Measurements from ENCODE around the gene KLF11.

The KLF11 gene

DNA sequence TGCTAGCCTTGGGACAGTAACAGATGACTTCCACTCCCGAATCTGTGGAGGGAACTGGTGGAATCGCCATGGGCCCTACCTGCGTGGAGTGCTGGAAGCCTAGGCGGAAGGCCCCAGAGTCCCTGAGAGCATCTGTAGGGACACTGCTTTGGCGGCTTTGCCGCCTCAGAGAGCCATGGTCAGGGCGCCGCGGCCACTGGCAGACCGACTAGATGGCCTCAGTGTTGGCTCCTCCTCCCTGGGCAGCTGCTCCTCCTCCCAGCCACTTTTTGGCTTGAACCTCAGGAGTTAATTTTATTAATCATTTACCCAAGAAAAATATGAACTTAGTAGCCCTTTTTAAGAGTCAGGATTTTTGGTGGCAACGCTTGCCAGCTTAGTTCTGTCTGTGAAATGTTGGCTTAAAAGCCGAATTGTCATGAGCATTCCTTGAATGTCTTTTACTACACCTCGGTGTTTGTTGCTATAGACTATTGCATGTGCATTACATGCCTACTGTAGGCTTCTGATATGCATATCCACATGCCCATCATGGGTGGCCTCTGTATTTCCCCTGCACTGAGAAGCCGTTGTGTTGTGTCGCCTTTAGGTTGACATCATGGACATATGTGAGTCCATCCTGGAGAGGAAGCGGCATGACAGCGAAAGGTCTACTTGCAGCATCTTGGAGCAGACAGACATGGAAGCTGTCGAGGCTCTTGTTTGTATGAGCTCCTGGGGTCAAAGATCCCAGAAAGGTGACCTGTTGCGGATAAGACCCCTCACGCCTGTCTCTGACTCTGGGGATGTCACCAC is 2.4 kb downstream of the KLF11 start:
- Histone ChIP-seq H3K9me3 (ENCODE audit: control insufficient read depth, insufficient read depth, low read length) (no peaks in the 10 kb centered on the region), H3K27ac (ENCODE audit: low read depth, low read length) (no peak overlapping the region), H3K4me3 (ENCODE audit: low read length) (no peak overlapping the region), H3K9me2 (replicated peaks; ENCODE audit: control insufficient read depth, low read length) (no peaks in the 10 kb centered on the region), H3K79me2 (ENCODE audit: control insufficient read depth, low read length) (no peaks in the 10 kb centered on the region), H3K4me1 (ENCODE audit: control insufficient read depth, low read length) (no peaks in the 10 kb centered on the region), H3F3A (ENCODE audit: control insufficient read depth, insufficient read depth) (no peaks in the 10 kb centered on the region), H3K27me3 (ENCODE audit: control insufficient read depth, low read length) (no peaks in the 10 kb centered on the region), H3K36me3 (ENCODE audit: control insufficient read depth, low read length) (no peaks in the 10 kb centered on the region), H4K20me1 (ENCODE audit: control insufficient read depth, insufficient read depth, low read depth, low read length) (no peaks in the 10 kb centered on the region), H3K4me2 (ENCODE audit: low read length) (no peak overlapping the region)
- TF ChIP-seq, protein P1, sequence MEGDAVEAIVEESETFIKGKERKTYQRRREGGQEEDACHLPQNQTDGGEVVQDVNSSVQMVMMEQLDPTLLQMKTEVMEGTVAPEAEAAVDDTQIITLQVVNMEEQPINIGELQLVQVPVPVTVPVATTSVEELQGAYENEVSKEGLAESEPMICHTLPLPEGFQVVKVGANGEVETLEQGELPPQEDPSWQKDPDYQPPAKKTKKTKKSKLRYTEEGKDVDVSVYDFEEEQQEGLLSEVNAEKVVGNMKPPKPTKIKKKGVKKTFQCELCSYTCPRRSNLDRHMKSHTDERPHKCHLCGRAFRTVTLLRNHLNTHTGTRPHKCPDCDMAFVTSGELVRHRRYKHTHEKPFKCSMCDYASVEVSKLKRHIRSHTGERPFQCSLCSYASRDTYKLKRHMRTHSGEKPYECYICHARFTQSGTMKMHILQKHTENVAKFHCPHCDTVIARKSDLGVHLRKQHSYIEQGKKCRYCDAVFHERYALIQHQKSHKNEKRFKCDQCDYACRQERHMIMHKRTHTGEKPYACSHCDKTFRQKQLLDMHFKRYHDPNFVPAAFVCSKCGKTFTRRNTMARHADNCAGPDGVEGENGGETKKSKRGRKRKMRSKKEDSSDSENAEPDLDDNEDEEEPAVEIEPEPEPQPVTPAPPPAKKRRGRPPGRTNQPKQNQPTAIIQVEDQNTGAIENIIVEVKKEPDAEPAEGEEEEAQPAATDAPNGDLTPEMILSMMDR (IDR thresholded peaks at IDR 0.05; ENCODE audit: low read depth, low read length, poor library complexity, severe bottlenecking), result no peak
- no peak for TF ChIP-seq EZH2phosphoT487 (IDR thresholded peaks at IDR 0.05; ENCODE audit: borderline replicate concordance, low read length)

DNA sequence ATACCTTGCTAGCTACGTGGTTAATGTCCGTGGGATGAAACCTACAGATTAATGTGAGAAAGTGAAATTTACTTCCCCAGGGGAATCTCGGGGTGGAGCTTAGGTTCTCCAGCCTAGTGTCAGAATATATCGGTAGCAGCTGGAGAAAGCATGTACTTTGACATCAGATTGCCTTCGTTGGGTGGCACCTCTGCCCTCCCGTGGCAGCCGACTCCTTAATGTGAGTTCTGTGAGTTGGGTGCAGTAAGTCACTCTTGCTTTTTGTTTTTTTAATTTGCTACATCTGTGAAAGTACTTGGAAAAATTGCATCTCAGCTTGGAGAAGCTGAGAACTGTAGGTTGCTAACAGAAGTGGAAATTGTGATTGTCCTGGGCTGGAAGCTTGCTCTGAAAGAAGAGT is 3.6 kb downstream of the KLF11 start:
- Histone ChIP-seq H3F3A (ENCODE audit: control insufficient read depth, insufficient read depth) (no peaks in the 10 kb centered on the region), H3K36me3 (ENCODE audit: control insufficient read depth, low read length) (no peaks in the 10 kb centered on the region), H3K27me3 (ENCODE audit: control insufficient read depth, low read length) (no peaks in the 10 kb centered on the region), H3K9me3 (ENCODE audit: control insufficient read depth, insufficient read depth, low read length) (no peaks in the 10 kb centered on the region), H3K9me2 (replicated peaks; ENCODE audit: control insufficient read depth, low read length) (no peaks in the 10 kb centered on the region), H3K27ac (ENCODE audit: low read depth, low read length) (no peak overlapping the region), H3K4me2 (ENCODE audit: low read length) (no peak overlapping the region), H4K20me1 (ENCODE audit: control insufficient read depth, insufficient read depth, low read depth, low read length) (no peaks in the 10 kb centered on the region), H3K4me3 (ENCODE audit: low read length) (no peak overlapping the region), H3K79me2 (ENCODE audit: control insufficient read depth, low read length) (no peaks in the 10 kb centered on the region), H3K4me1 (ENCODE audit: control insufficient read depth, low read length) (no peaks in the 10 kb centered on the region)
- TF ChIP-seq, protein P1 (IDR thresholded peaks at IDR 0.05; ENCODE audit: low read depth, low read length, poor library complexity, severe bottlenecking), result no peak
- no peak for TF ChIP-seq EZH2phosphoT487 (IDR thresholded peaks at IDR 0.05; ENCODE audit: borderline replicate concordance, low read length)

DNA sequence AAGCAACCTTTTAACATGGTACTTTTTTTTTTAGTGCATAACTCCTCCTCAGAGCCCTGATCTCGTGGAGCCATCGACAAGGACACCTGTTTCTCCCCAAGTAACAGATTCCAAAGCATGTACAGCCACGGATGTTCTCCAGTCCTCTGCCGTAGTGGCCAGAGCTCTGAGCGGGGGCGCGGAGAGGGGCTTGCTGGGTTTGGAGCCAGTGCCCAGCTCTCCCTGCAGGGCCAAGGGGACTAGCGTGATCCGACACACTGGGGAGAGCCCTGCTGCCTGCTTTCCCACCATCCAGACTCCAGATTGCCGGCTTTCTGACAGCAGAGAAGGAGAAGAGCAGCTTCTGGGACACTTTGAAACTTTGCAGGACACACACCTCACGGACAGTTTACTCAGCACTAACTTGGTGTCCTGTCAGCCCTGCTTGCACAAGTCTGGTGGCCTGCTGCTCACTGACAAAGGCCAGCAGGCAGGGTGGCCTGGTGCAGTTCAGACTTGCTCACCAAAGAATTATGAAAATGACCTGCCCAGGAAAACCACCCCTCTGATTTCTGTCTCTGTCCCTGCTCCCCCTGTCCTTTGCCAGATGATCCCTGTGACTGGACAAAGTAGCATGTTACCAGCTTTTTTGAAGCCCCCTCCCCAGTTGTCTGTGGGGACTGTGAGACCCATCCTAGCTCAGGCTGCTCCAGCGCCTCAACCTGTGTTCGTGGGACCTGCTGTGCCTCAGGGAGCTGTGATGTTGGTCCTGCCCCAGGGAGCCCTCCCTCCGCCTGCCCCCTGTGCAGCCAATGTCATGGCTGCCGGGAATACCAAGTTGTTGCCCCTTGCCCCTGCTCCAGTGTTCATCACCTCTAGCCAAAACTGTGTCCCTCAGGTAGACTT is 4.5 kb downstream of the KLF11 start:
- Histone ChIP-seq H3F3A (ENCODE audit: control insufficient read depth, insufficient read depth) (no peaks in the 10 kb centered on the region), H3K4me3 (ENCODE audit: low read length) (no peak overlapping the region), H3K4me1 (ENCODE audit: control insufficient read depth, low read length) (no peaks in the 10 kb centered on the region), H3K27ac (ENCODE audit: low read depth, low read length) (no peak overlapping the region), H4K20me1 (ENCODE audit: control insufficient read depth, insufficient read depth, low read depth, low read length) (no peaks in the 10 kb centered on the region), H3K4me2 (ENCODE audit: low read length) (no peak overlapping the region), H3K9me3 (ENCODE audit: control insufficient read depth, insufficient read depth, low read length) (no peaks in the 10 kb centered on the region), H3K36me3 (ENCODE audit: control insufficient read depth, low read length) (no peaks in the 10 kb centered on the region), H3K79me2 (ENCODE audit: control insufficient read depth, low read length) (no peaks in the 10 kb centered on the region), H3K27me3 (ENCODE audit: control insufficient read depth, low read length) (no peaks in the 10 kb centered on the region), H3K9me2 (replicated peaks; ENCODE audit: control insufficient read depth, low read length) (no peaks in the 10 kb centered on the region)
- TF ChIP-seq, protein P1 (IDR thresholded peaks at IDR 0.05; ENCODE audit: low read depth, low read length, poor library complexity, severe bottlenecking), result no peak
- TF ChIP-seq EZH2phosphoT487 (IDR thresholded peaks at IDR 0.05; ENCODE audit: borderline replicate concordance, low read length), result no peak

Data from DOHH2 (cell line).